GM13976 (cell line): ENCODE data around the gene ZNF503.
"Not testable (repeated sequence)": the region's sequence is repeated elsewhere in the genome, so short reads cannot be mapped to it uniquely, and the experiment has no call there.

Experiments
- DNase-seq: peaks from one replicate; pipeline ENCODE4 v3.0.0; 2012; ENCODE audit warnings: low spot score
- CTCF ChIP-seq: IDR thresholded peaks from 2 replicates; pipeline ENCODE4 v1.5.1; 2012; ENCODE audit warnings: borderline replicate concordance, mild to moderate bottlenecking; ENCODE audit not compliant: insufficient read depth; ENCODE audit errors: extremely low read depth, missing control alignments, control extremely low read depth
- in situ Hi-C: fragments of 300-500 bp; cut with MboI; formaldehyde crosslinking; loops from one replicate; pipeline ENCODE4 v1.12.0; 2022; ENCODE audit warnings: low sequenced_read_pairs, mixed read lengths, inconsistent platforms; ENCODE audit not compliant: unreplicated experiment

Gene ZNF503

GRCh38 chr10:75377869-75378268, 23.7 kb downstream of the ZNF503 start:
- in situ Hi-C loops = loop anchor here (25.0 kb wide), 1 partner anchor 659 kb away; no protein-coding TSS in a partner anchor
- TF ChIP-seq CTCF = no peak
- DNase-seq = no peak

GRCh38 chr10:75375838-75376237, 25.7 kb downstream of the ZNF503 start:
- in situ Hi-C loops = loop anchor here (25.0 kb wide), 1 partner anchor 661 kb away; no protein-coding TSS in a partner anchor
- DNase-seq = no peak
- TF ChIP-seq CTCF = no peak

- no peak for DNase-seq
- no peak for TF ChIP-seq CTCF
- in situ Hi-C loops = no loop called here
These were observed 30.6 kb downstream of the ZNF503 start for GRCh38 chr10:75371010-75371409.

GRCh38 chr10:75369838-75370237, 31.7 kb downstream of the ZNF503 start:
- DNase-seq = not testable (repeated sequence)

GRCh38 chr10:75367901-75368300, 33.7 kb downstream of the ZNF503 start:
- DNase-seq = no peak
- no peak for TF ChIP-seq CTCF
- in situ Hi-C loops = no loop called here

More at GRCh38 chr10:75369838-75370237, 31.7 kb downstream of the ZNF503 start:
- in situ Hi-C loops = not testable (repeated sequence)

- TF ChIP-seq CTCF = no peak
- DNase-seq = no peak
- in situ Hi-C loops = no loop called here
These were observed 34.5 kb downstream of the ZNF503 start for GRCh38 chr10:75367021-75367487.

GRCh38 chr10:75363431-75363830, 38.1 kb downstream of the ZNF503 start:
- DNase-seq = no peak
- no peak for TF ChIP-seq CTCF
- in situ Hi-C loops = no loop called here

GRCh38 chr10:75359876-75360275, 41.7 kb downstream of the ZNF503 start:
- DNase-seq, in situ Hi-C loops: not testable (repeated sequence)
